HEK293 (cell line): ENCODE measurements around the gene PPFIBP1.
"Not testable (repeated sequence)": the region's sequence is repeated elsewhere in the genome, so short reads cannot be mapped to it uniquely, and the experiment has no call there.

Experiments
- CTCF ChIA-PET: fragments of 350-600 bp; formaldehyde crosslinking; extraction: SDS; loops from one replicate; lab custom pipeline; 2021; ENCODE audit warnings: antibody characterized with exemption; lab: Yijun Ruan, JAX
- POLR2A ChIA-PET: fragments of 300-600 bp; formaldehyde crosslinking; extraction: SDS; loops from one replicate; lab custom pipeline; 2020; ENCODE audit warnings: antibody characterized with exemption, inconsistent platforms; lab: Yijun Ruan, JAX
- H3K27ac ChIP-seq: fragments of 200-500 bp; sonication (Bioruptor generic); 2 replicates; pipeline ENCODE4 v1.5.1; 2014; ENCODE audit warnings: low read depth, low read length, control low read depth, inconsistent platforms; ENCODE audit errors: extremely low read depth
- H3K36me3 ChIP-seq, 2 experiments: fragments of 200-500 bp in 1 of 2; sonication (Bioruptor generic) in 1 of 2; 1 replicate in 1 of 2; 2 replicates in 1 of 2; pipeline ENCODE4 v1.5.1; 2014 to 2017; ENCODE audit warnings: inconsistent platforms in 2 of 2, low read length in 2 of 2; ENCODE audit not compliant: control insufficient read depth in 2 of 2, insufficient read depth in 1 of 2
- H3K4me1 ChIP-seq: fragments of 200-500 bp; sonication (Bioruptor generic); 2 replicates; pipeline ENCODE4 v1.5.1; 2014; ENCODE audit warnings: mild to moderate bottlenecking, low read length, inconsistent platforms; ENCODE audit not compliant: control insufficient read depth, insufficient read depth
- H3K4me3 ChIP-seq: 2 replicates; pipeline ENCODE4 v1.5.1; 2011; ENCODE audit warnings: low read depth, mild to moderate bottlenecking, control low read depth, low read length, moderate library complexity
- H3K9me3 ChIP-seq: fragments of 200-500 bp; sonication (Bioruptor generic); 2 replicates; pipeline ENCODE4 v1.5.1; 2014; ENCODE audit warnings: low read depth, low read length, inconsistent platforms; ENCODE audit not compliant: control insufficient read depth, insufficient read depth
- PRDM1 ChIP-seq: fragments of 450-650 bp; formaldehyde crosslinking; IDR thresholded peaks from 2 replicates; pipeline ENCODE4; 2016; ENCODE audit warnings: missing biosample characterization, missing genetic modification characterization
- REPIN1 ChIP-seq: fragments of 450-650 bp; formaldehyde crosslinking; IDR thresholded peaks from 2 replicates; pipeline ENCODE4 v1.5.1; 2017; ENCODE audit warnings: missing biosample characterization, missing genetic modification characterization, low read depth
- ZBTB48 ChIP-seq: fragments of 450-650 bp; formaldehyde crosslinking; IDR thresholded peaks from 2 replicates; pipeline ENCODE4 v1.5.1; 2016; ENCODE audit warnings: missing biosample characterization, missing genetic modification characterization
- ZFP3 ChIP-seq: fragments of 450-650 bp; formaldehyde crosslinking; IDR thresholded peaks from 2 replicates; pipeline ENCODE4 v1.5.1; 2016; ENCODE audit warnings: low read depth, missing biosample characterization, missing genetic modification characterization
- ZNF146 ChIP-seq: fragments of 450-650 bp; formaldehyde crosslinking; IDR thresholded peaks from 2 replicates; pipeline ENCODE4 v1.5.1; 2016; ENCODE audit warnings: missing biosample characterization, missing genetic modification characterization
- ZNF266 ChIP-seq: fragments of 450-650 bp; formaldehyde crosslinking; IDR thresholded peaks from 2 replicates; pipeline ENCODE4 v1.5.1; 2016; ENCODE audit warnings: missing biosample characterization, missing genetic modification characterization, low read depth
- ZNF335 ChIP-seq: fragments of 450-650 bp; formaldehyde crosslinking; conservative IDR thresholded peaks from 2 replicates; pipeline ENCODE4 v1.5.1; 2016; ENCODE audit warnings: missing biosample characterization, missing genetic modification characterization
- ZNF76 ChIP-seq: fragments of 450-650 bp; formaldehyde crosslinking; IDR thresholded peaks from 2 replicates; pipeline ENCODE4; 2016; ENCODE audit warnings: low read depth, missing biosample characterization, missing genetic modification characterization, borderline replicate concordance
- ZXDB ChIP-seq: fragments of 450-650 bp; formaldehyde crosslinking; IDR thresholded peaks from 2 replicates; pipeline ENCODE4 v1.5.1; 2016; ENCODE audit warnings: missing biosample characterization, missing genetic modification characterization
- TF ChIP-seq, protein P1 (sequence below): fragments of 450-650 bp; formaldehyde crosslinking; conservative IDR thresholded peaks from 2 replicates; pipeline ENCODE4 v1.5.1; 2016; ENCODE audit warnings: low read depth, missing biosample characterization, missing genetic modification characterization
- TF ChIP-seq, protein P2 (sequence below): fragments of 450-650 bp; formaldehyde crosslinking; IDR thresholded peaks from 2 replicates; pipeline ENCODE4 v1.5.1; 2016; ENCODE audit warnings: missing biosample characterization, missing genetic modification characterization
- TF ChIP-seq, protein P3 (sequence below): fragments of 450-650 bp; formaldehyde crosslinking; IDR thresholded peaks from 2 replicates; pipeline ENCODE4 v1.5.1; 2016; ENCODE audit warnings: missing biosample characterization, missing genetic modification characterization
- TF ChIP-seq, protein P4 (sequence below): fragments of 450-650 bp; formaldehyde crosslinking; IDR thresholded peaks from 2 replicates; pipeline ENCODE4 v1.5.1; 2016; ENCODE audit warnings: missing biosample characterization, missing genetic modification characterization

PPFIBP1 gene

DNA sequence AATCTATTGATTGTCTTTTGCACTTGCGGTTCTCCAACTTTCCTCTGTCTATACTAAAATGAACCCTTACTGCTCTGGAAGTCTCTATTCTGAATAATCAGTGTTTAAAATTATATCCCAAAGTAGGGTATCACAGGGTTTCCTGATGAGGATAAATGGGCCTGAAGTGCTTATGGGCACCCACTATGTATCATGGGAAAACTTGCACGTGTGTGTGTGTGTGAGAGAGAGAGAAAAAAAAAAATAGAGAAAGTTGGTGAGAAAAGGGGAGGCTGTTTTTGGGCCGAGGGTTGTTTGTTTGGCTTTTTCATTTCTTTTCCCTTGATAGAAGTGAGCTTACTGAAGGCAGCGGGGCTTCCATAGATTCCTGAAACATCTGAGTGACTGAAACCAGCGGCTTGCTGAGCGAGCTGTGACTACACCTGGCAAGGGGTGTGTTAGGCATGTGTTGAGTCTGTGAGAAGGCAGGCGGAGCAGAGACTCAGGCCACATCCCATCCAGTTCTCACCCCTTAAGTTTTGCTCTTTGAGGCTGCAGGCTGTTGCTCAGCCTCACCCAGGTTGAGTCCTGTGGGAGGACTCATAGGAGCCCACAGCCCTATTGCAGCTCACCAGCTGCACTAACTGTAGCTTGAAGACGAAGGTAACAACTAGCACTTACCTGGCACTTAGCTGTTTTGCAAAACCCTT lies 17.2 kb downstream of the PPFIBP1 start:
- H3K9me3 ChIP-seq: no peaks in the 10 kb centered on the region
- no peak overlapping the region for H3K4me3 ChIP-seq
- TF ChIP-seq ZXDB (tag by site-specific recombination) (no peak), ZNF266 (no peak), PRDM1 (no peak), ZFP3 (tag by site-specific recombination) (no peak)
- TF ChIP-seq, protein P1, sequence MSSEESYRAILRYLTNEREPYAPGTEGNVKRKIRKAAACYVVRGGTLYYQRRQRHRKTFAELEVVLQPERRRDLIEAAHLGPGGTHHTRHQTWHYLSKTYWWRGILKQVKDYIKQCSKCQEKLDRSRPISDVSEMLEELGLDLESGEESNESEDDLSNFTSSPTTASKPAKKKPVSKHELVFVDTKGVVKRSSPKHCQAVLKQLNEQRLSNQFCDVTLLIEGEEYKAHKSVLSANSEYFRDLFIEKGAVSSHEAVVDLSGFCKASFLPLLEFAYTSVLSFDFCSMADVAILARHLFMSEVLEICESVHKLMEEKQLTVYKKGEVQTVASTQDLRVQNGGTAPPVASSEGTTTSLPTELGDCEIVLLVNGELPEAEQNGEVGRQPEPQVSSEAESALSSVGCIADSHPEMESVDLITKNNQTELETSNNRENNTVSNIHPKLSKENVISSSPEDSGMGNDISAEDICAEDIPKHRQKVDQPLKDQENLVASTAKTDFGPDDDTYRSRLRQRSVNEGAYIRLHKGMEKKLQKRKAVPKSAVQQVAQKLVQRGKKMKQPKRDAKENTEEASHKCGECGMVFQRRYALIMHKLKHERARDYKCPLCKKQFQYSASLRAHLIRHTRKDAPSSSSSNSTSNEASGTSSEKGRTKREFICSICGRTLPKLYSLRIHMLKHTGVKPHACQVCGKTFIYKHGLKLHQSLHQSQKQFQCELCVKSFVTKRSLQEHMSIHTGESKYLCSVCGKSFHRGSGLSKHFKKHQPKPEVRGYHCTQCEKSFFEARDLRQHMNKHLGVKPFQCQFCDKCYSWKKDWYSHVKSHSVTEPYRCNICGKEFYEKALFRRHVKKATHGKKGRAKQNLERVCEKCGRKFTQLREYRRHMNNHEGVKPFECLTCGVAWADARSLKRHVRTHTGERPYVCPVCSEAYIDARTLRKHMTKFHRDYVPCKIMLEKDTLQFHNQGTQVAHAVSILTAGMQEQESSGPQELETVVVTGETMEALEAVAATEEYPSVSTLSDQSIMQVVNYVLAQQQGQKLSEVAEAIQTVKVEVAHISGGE (tag by site-specific recombination): no peak
- TF ChIP-seq, protein P2, sequence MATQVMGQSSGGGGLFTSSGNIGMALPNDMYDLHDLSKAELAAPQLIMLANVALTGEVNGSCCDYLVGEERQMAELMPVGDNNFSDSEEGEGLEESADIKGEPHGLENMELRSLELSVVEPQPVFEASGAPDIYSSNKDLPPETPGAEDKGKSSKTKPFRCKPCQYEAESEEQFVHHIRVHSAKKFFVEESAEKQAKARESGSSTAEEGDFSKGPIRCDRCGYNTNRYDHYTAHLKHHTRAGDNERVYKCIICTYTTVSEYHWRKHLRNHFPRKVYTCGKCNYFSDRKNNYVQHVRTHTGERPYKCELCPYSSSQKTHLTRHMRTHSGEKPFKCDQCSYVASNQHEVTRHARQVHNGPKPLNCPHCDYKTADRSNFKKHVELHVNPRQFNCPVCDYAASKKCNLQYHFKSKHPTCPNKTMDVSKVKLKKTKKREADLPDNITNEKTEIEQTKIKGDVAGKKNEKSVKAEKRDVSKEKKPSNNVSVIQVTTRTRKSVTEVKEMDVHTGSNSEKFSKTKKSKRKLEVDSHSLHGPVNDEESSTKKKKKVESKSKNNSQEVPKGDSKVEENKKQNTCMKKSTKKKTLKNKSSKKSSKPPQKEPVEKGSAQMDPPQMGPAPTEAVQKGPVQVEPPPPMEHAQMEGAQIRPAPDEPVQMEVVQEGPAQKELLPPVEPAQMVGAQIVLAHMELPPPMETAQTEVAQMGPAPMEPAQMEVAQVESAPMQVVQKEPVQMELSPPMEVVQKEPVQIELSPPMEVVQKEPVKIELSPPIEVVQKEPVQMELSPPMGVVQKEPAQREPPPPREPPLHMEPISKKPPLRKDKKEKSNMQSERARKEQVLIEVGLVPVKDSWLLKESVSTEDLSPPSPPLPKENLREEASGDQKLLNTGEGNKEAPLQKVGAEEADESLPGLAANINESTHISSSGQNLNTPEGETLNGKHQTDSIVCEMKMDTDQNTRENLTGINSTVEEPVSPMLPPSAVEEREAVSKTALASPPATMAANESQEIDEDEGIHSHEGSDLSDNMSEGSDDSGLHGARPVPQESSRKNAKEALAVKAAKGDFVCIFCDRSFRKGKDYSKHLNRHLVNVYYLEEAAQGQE (tag by site-specific recombination): no peak
- TF ChIP-seq, protein P3, sequence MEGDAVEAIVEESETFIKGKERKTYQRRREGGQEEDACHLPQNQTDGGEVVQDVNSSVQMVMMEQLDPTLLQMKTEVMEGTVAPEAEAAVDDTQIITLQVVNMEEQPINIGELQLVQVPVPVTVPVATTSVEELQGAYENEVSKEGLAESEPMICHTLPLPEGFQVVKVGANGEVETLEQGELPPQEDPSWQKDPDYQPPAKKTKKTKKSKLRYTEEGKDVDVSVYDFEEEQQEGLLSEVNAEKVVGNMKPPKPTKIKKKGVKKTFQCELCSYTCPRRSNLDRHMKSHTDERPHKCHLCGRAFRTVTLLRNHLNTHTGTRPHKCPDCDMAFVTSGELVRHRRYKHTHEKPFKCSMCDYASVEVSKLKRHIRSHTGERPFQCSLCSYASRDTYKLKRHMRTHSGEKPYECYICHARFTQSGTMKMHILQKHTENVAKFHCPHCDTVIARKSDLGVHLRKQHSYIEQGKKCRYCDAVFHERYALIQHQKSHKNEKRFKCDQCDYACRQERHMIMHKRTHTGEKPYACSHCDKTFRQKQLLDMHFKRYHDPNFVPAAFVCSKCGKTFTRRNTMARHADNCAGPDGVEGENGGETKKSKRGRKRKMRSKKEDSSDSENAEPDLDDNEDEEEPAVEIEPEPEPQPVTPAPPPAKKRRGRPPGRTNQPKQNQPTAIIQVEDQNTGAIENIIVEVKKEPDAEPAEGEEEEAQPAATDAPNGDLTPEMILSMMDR (tag by site-specific recombination): no peak
- no peaks in the 10 kb centered on the region for H3K36me3 ChIP-seq
- ChIA-PET CTCF (interaction anchor here (0.6 to 0.9 kb wide), 2 partner anchors 16 to 95 kb away, joined by 4 read pairs; partner anchors contain the start of gene SMCO2), POLR2A (no interaction called here)
- no peak overlapping the region for H3K27ac ChIP-seq
- peaks cover 11% of the 10 kb centered on the region for H3K4me1 ChIP-seq

DNA sequence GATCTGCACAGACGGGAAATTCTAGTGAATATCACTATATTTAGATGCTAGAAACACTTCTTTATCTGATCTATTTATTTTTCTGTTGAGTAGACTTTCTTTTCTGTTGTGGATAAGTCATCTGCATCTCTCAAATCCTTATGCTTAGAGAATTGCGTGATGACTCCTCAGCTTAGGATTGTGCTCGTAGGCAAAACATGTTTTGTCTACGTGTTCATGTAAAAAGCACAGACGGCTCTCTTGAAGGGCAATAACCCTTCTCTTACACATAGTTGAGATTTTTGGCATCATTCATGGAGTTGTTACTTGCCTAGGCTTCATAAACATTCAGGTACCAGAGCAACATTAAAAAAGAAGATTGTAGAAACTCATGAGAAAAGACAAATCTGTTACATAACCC lies 18.6 kb downstream of the PPFIBP1 start:
- TF ChIP-seq REPIN1 (tag by site-specific recombination) (no peak), ZBTB48 (tag by site-specific recombination) (no peak), ZNF76 (tag by site-specific recombination) (no peak), ZNF335 (no peak)
- Histone ChIP-seq H3K9me3 (no peaks in the 10 kb centered on the region), H3K36me3 (no peaks in the 10 kb centered on the region), H3K27ac (no peak overlapping the region), H3K4me1 (peaks cover 11% of the 10 kb centered on the region), H3K4me3 (no peak overlapping the region)
- POLR2A ChIA-PET: no interaction called here
- CTCF ChIA-PET: no interaction called here

DNA sequence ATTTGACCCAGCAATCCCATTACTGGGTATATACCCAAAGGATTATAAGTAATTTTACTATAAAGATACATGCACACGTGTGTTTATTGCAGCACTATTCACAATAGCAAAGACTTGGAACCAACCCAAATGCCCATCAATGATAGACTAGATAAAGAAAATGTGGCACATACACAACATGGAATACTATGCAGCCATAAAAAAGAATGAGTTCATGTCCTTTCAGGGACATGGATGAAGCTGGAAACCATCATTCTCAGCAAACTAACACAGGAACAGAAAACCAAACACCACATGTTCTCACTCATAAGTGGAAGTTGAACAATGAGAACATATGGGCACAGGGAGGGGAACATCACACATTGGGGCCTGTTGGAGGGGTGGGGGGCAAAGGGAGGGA lies 20.9 kb downstream of the PPFIBP1 start:
- H3K4me1 ChIP-seq: peaks cover 15% of the 10 kb centered on the region; the same call in 1 of the 2 replicates
- H3K27ac ChIP-seq, POLR2A ChIA-PET, CTCF ChIA-PET, H3K36me3 ChIP-seq, H3K4me3 ChIP-seq, H3K9me3 ChIP-seq: not testable (repeated sequence)
- TF ChIP-seq, protein P4, sequence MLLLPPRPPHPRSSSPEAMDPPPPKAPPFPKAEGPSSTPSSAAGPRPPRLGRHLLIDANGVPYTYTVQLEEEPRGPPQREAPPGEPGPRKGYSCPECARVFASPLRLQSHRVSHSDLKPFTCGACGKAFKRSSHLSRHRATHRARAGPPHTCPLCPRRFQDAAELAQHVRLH (tag by site-specific recombination): 0 out of 2 replicates have a peak, but pooled peaks have one; percentile 61
- TF ChIP-seq ZNF146 (tag by site-specific recombination): peak; percentile 97
